Esophagus muscularis mucosa (tissue), 4 donors: ENCODE measurements around the gene FZD1. TPM values are rescaled to one million over a fixed set of nuclear protein-coding genes. Genes with fewer than 3 reads are reported as not detected.

ENCODE experiments used
- DNase-seq: peaks from one replicate; pipeline ENCODE4 v3.0.0-alpha.2; 2017; ENCODE audit errors: extremely low spot score
- H3K27ac ChIP-seq, 4 donors: fragments of 200-600 bp; sonication (generic); replicated peaks in 1 of 4; 1 replicate in 3 of 4; 2 replicates in 1 of 4; pipeline ENCODE4 v1.5.1; 2016 to 2019; ENCODE audit warnings: mild to moderate bottlenecking in 1 of 4
- H3K27me3 ChIP-seq, 4 donors: fragments of 200-600 bp; sonication (generic); one replicate each; pipeline versions ENCODE4 v1.5.1 to v1.6.0; 2016 to 2019
- H3K36me3 ChIP-seq, 4 donors: fragments of 200-600 bp; sonication (generic); one replicate each; pipeline ENCODE4 v1.5.1; 2016 to 2019
- H3K4me1 ChIP-seq, 4 donors: fragments of 200-600 bp; sonication (generic); one replicate each; pipeline ENCODE4 v1.5.1; 2016 to 2019
- H3K4me3 ChIP-seq, 4 donors: fragments of 200-600 bp; sonication (generic); 1 replicate in 2 of 4; 2 replicates in 2 of 4; pipeline ENCODE4 v1.5.1; 2016 to 2019; ENCODE audit warnings: mild to moderate bottlenecking in 4 of 4, moderate library complexity in 1 of 4
- H3K9me3 ChIP-seq, 4 donors: fragments of 200-600 bp; sonication (generic); 1 replicate in 3 of 4; 2 replicates in 1 of 4; pipeline ENCODE4 v1.5.1; 2016 to 2019
- CTCF ChIP-seq, 3 experiments: fragments of 200-600 bp in 2 of 3; fragments of 450-650 bp in 1 of 3; sonication (generic) in 2 of 3; IDR thresholded peaks; one replicate each; pipeline ENCODE4 v1.5.1; 2017 to 2019; ENCODE audit warnings: antibody characterized with exemption in 3 of 3, mild to moderate bottlenecking in 2 of 3, moderate library complexity in 1 of 3
- EP300 ChIP-seq: sonication (generic); formaldehyde crosslinking; IDR thresholded peaks from one replicate; pipeline ENCODE4 v1.6.1; 2017; ENCODE audit warnings: antibody characterized with exemption
- POLR2A ChIP-seq: fragments of 450-650 bp; IDR thresholded peaks from one replicate; pipeline ENCODE4 v1.6.1; 2017; ENCODE audit warnings: antibody characterized with exemption, moderate library complexity, mild to moderate bottlenecking, low read depth
- POLR2AphosphoS5 ChIP-seq, 2 donors: sonication (generic); formaldehyde crosslinking; IDR thresholded peaks; one replicate each; pipeline ENCODE4 v1.6.1; 2017; ENCODE audit warnings: antibody characterized with exemption in 2 of 2
- WGBS: methylation state at CpG from one replicate; pipeline ENCODE4 v1.1.5; 2018; 5-methylcytosine and 5-hydroxymethylcytosine counted together
- intact Hi-C: fragments of 100-400 bp; cut with DNase I; formaldehyde crosslinking; loops from one replicate; pipeline ENCODE4 v1.15.1; 2023
- total RNA-seq, 4 donors: library from RNA; depleted of rRNA; stranded (reverse); fragments of >200 nt; gene quantifications; one replicate each; pipeline versions ENCODE4 v1.1.0 to v1.2.1, GENCODE V29; 2016

The FZD1 gene
- total RNA-seq, 4 donors from 2014 or later: 12.0 to 22.2 (median 17.4) TPM

GRCh38 chr7:91311839-91312238 lies 47.6 kb downstream of the FZD1 start:
- Histone ChIP-seq H3K27me3 (no peaks in the 10 kb centered on the region), H3K4me3 (no peak overlapping the region), H3K9me3 (no peaks in the 10 kb centered on the region), H3K27ac (no peak overlapping the region), H3K36me3 (no peaks in the 10 kb centered on the region), H3K4me1 (peaks cover 0 to 5% (median 2%) of the 10 kb centered on the region in 4 donors)
- DNase-seq: no peak
- WGBS: 91% methylated on average over 1 of the region's 1 CpG
- intact Hi-C loops: no loop called here
- TF ChIP-seq CTCF (IDR thresholded peaks at IDR 0.05) (no peak), POLR2AphosphoS5 (IDR thresholded peaks at IDR 0.05) (no peak), POLR2A (no peak), EP300 (no peak)

- Histone ChIP-seq H3K36me3 (no peaks in the 10 kb centered on the region), H3K4me1 (peaks cover 0 to 5% (median 2%) of the 10 kb centered on the region in 4 donors), H3K4me3 (no peak overlapping the region), H3K27ac (no peak overlapping the region), H3K9me3 (no peaks in the 10 kb centered on the region), H3K27me3 (no peaks in the 10 kb centered on the region)
- WGBS: 83% methylated on average over 5 of the region's 5 CpGs
- intact Hi-C loops: no loop called here
- TF ChIP-seq POLR2AphosphoS5 (IDR thresholded peaks at IDR 0.05): no peak
- no peak for TF ChIP-seq EP300
- TF ChIP-seq CTCF (IDR thresholded peaks at IDR 0.05): no peak
- DNase-seq: no peak
Measured at GRCh38 chr7:91313113-91313512, 48.9 kb downstream of the FZD1 start.

GRCh38 chr7:91314591-91315323 lies 50.5 kb downstream of the FZD1 start:
- WGBS: 86% methylated on average over 3 of the region's 3 CpGs
- Histone ChIP-seq H3K4me3 (no peak overlapping the region), H3K36me3 (no peaks in the 10 kb centered on the region), H3K9me3 (no peaks in the 10 kb centered on the region), H3K4me1 (peaks cover 0 to 5% (median 2%) of the 10 kb centered on the region in 4 donors), H3K27ac (no peak overlapping the region), H3K27me3 (no peaks in the 10 kb centered on the region)
- intact Hi-C loops: no loop called here
- no peak for DNase-seq
- no peak for TF ChIP-seq EP300
- no peak for TF ChIP-seq POLR2A
- no peak for TF ChIP-seq POLR2AphosphoS5 (IDR thresholded peaks at IDR 0.05)
- TF ChIP-seq CTCF (IDR thresholded peaks at IDR 0.05): no peak

GRCh38 chr7:91316426-91316825 lies 52.2 kb downstream of the FZD1 start:
- intact Hi-C loops: no loop called here
- no peak for DNase-seq
- Histone ChIP-seq H3K4me3 (no peak overlapping the region), H3K4me1 (peaks cover 0 to 4% (median 1%) of the 10 kb centered on the region in 4 donors), H3K27me3 (no peaks in the 10 kb centered on the region), H3K36me3 (no peaks in the 10 kb centered on the region), H3K27ac (no peak overlapping the region), H3K9me3 (no peaks in the 10 kb centered on the region)
- TF ChIP-seq EP300 (no peak), POLR2AphosphoS5 (IDR thresholded peaks at IDR 0.05) (no peak), POLR2A (no peak), CTCF (IDR thresholded peaks at IDR 0.05) (no peak)
- 60% methylated on average over 1 of the region's 1 CpG for WGBS

GRCh38 chr7:91319351-91319750 lies 55.1 kb downstream of the FZD1 start:
- no peak for DNase-seq
- Histone ChIP-seq H3K9me3 (no peaks in the 10 kb centered on the region), H3K27me3 (no peaks in the 10 kb centered on the region), H3K4me3 (no peak overlapping the region), H3K4me1 (peaks cover 0 to 6% (median 0%) of the 10 kb centered on the region in 4 donors), H3K27ac (no peak overlapping the region), H3K36me3 (no peaks in the 10 kb centered on the region)
- WGBS: 95% methylated on average over 4 of the region's 4 CpGs
- TF ChIP-seq POLR2A (no peak), POLR2AphosphoS5 (IDR thresholded peaks at IDR 0.05) (no peak), CTCF (IDR thresholded peaks at IDR 0.05) (no peak), EP300 (no peak)
- intact Hi-C loops: no loop called here
